H9 (cell line): ENCODE measurements around the gene ANAPC16. TPM values are rescaled to one million over a fixed set of nuclear protein-coding genes. Genes with fewer than 3 reads are reported as not detected.

Experiments used
- DNase-seq: peaks from one replicate; pipeline ENCODE4 v3.0.0-alpha.2; 2017
- H2AFZ ChIP-seq: one replicate; pipeline ENCODE4 v1.6.1; 2013; ENCODE audit warnings: mild to moderate bottlenecking, low read length, control low read depth, moderate library complexity
- H2AK5ac ChIP-seq: 2 replicates; pipeline ENCODE4 v1.6.1; 2013; ENCODE audit warnings: low read length, control low read depth, mixed read lengths; ENCODE audit not compliant: insufficient read length
- H2BK120ac ChIP-seq: one replicate; pipeline ENCODE4 v1.6.1; 2013; ENCODE audit warnings: low read depth, mild to moderate bottlenecking, low read length, control low read depth, inconsistent platforms; ENCODE audit not compliant: poor library complexity, severe bottlenecking
- H2BK12ac ChIP-seq: 2 replicates; pipeline ENCODE4 v1.6.1; 2013; ENCODE audit warnings: low read length, control low read depth, mixed read lengths, low read depth; ENCODE audit not compliant: insufficient read length
- H2BK15ac ChIP-seq: 2 replicates; pipeline ENCODE4 v1.6.1; 2013; ENCODE audit warnings: low read depth, low read length, control low read depth
- H2BK20ac ChIP-seq: one replicate; pipeline ENCODE4 v1.6.1; 2013; ENCODE audit warnings: low read depth, mild to moderate bottlenecking, low read length, control low read depth, inconsistent platforms; ENCODE audit not compliant: poor library complexity, severe bottlenecking
- H2BK5ac ChIP-seq: 2 replicates; pipeline ENCODE4 v1.6.1; 2013; ENCODE audit warnings: low read length, control low read depth, mixed read lengths; ENCODE audit not compliant: insufficient read length
- H3K14ac ChIP-seq: 2 replicates; pipeline ENCODE4 v1.6.1; 2013; ENCODE audit warnings: low read length, control low read depth; ENCODE audit not compliant: insufficient read depth
- H3K18ac ChIP-seq: 2 replicates; pipeline ENCODE4 v1.6.1; 2013; ENCODE audit warnings: low read depth, mild to moderate bottlenecking, mixed read lengths, low read length, control low read depth; ENCODE audit not compliant: insufficient read length
- H3K23ac ChIP-seq: 2 replicates; pipeline ENCODE4 v1.6.1; 2013; ENCODE audit warnings: low read length, control low read depth, mixed read lengths, low read depth; ENCODE audit not compliant: insufficient read length
- H3K23me2 ChIP-seq: 2 replicates; pipeline ENCODE4 v1.6.1; 2013; ENCODE audit warnings: low read depth, mild to moderate bottlenecking, mixed read lengths, low read length, control low read depth; ENCODE audit not compliant: insufficient read length, poor library complexity, severe bottlenecking
- H3K27ac ChIP-seq: 2 replicates; pipeline ENCODE4 v1.5.1; 2013; ENCODE audit warnings: low read length, control low read depth, mixed read lengths, low read depth; ENCODE audit not compliant: insufficient read length
- H3K27me3 ChIP-seq: 2 replicates; pipeline ENCODE4 v1.6.1; 2013; ENCODE audit warnings: low read length, control low read depth, inconsistent platforms; ENCODE audit not compliant: insufficient read depth
- H3K4ac ChIP-seq: 2 replicates; pipeline ENCODE4 v1.6.1; 2013; ENCODE audit warnings: low read depth, mild to moderate bottlenecking, control low read depth, inconsistent platforms, low read length, moderate library complexity
- H3K4me1 ChIP-seq: 2 replicates; pipeline ENCODE4 v1.6.1; 2013; ENCODE audit warnings: low read length, control low read depth, inconsistent platforms; ENCODE audit not compliant: insufficient read depth
- H3K4me2 ChIP-seq: 2 replicates; pipeline ENCODE4 v1.6.1; 2013; ENCODE audit warnings: low read length, control low read depth, mixed read lengths; ENCODE audit not compliant: insufficient read length, insufficient read depth
- H3K56ac ChIP-seq: 2 replicates; pipeline ENCODE4 v1.6.1; 2013; ENCODE audit warnings: low read depth, mild to moderate bottlenecking, mixed read lengths, low read length, control low read depth; ENCODE audit not compliant: insufficient read length
- H3K79me1 ChIP-seq: 2 replicates; pipeline ENCODE4 v1.6.1; 2013; ENCODE audit warnings: low read depth, mild to moderate bottlenecking, moderate library complexity, low read length, control low read depth, inconsistent platforms; ENCODE audit not compliant: insufficient read depth, poor library complexity, severe bottlenecking
- H3K79me2 ChIP-seq: 2 replicates; pipeline ENCODE4 v1.6.1; 2013; ENCODE audit warnings: low read length, control low read depth, inconsistent platforms; ENCODE audit not compliant: insufficient read depth
- H3K9ac ChIP-seq: 2 replicates; pipeline ENCODE4 v1.6.1; 2013; ENCODE audit warnings: low read length, control low read depth, mixed read lengths; ENCODE audit not compliant: insufficient read length; ENCODE audit errors: extremely low read depth
- H3K9me3 ChIP-seq: one replicate; pipeline ENCODE4 v1.6.1; 2013; ENCODE audit warnings: low read depth, low read length, inconsistent platforms; ENCODE audit not compliant: control insufficient read depth
- H3T11ph ChIP-seq: one replicate; pipeline ENCODE4 v1.6.1; 2013; ENCODE audit warnings: mild to moderate bottlenecking, low read length, control low read depth, inconsistent platforms
- H4K20me1 ChIP-seq: one replicate; pipeline ENCODE4 v1.6.1; 2013; ENCODE audit not compliant: control insufficient read depth, insufficient read length, insufficient read depth
- H4K5ac ChIP-seq: 2 replicates; pipeline ENCODE4 v1.6.1; 2013; ENCODE audit warnings: low read depth, mild to moderate bottlenecking, mixed read lengths, low read length, control low read depth; ENCODE audit not compliant: insufficient read length
- H4K8ac ChIP-seq: replicated peaks from 2 replicates; pipeline ENCODE4 v1.6.1; 2013; ENCODE audit warnings: low read length, control low read depth, mixed read lengths, low read depth; ENCODE audit not compliant: insufficient read length
- H4K91ac ChIP-seq: 2 replicates; pipeline ENCODE4 v1.6.1; 2013; ENCODE audit warnings: low read depth, mild to moderate bottlenecking, moderate library complexity, mixed read lengths, low read length, control low read depth; ENCODE audit not compliant: insufficient read length
- H3K27ac Mint-ChIP-seq, 3 experiments: 2 replicates in 2 of 3; 3 replicates in 1 of 3; pipeline ENCODE4 v1.8.0; 2020 to 2021; ENCODE audit warnings: mixed read lengths in 3 of 3, mild to moderate bottlenecking in 1 of 3, moderate library complexity in 1 of 3
- H3K27me3 Mint-ChIP-seq: 2 replicates; pipeline ENCODE4 v1.8.0; 2021; ENCODE audit warnings: low read depth, mild to moderate bottlenecking, moderate library complexity, mixed read lengths
- H3K36me3 Mint-ChIP-seq, 3 experiments: 2 replicates in 2 of 3; 3 replicates in 1 of 3; pipeline ENCODE4 v1.8.0; 2020 to 2021; ENCODE audit warnings: low read depth in 3 of 3, mixed read lengths in 3 of 3; ENCODE audit not compliant: insufficient read depth in 1 of 3
- H3K4me1 Mint-ChIP-seq, 2 experiments: 2 replicates each; pipeline ENCODE4 v1.8.0; 2020; ENCODE audit warnings: mixed read lengths in 2 of 2
- H3K4me3 Mint-ChIP-seq, 2 experiments: 2 replicates in 1 of 2; 3 replicates in 1 of 2; pipeline ENCODE4 v1.8.0; 2020 to 2021; ENCODE audit warnings: mild to moderate bottlenecking in 2 of 2, mixed read lengths in 2 of 2, moderate library complexity in 1 of 2
- H3K9me3 Mint-ChIP-seq, 2 experiments: 2 replicates in 1 of 2; 3 replicates in 1 of 2; pipeline ENCODE4 v1.8.0; 2020; ENCODE audit warnings: mild to moderate bottlenecking in 2 of 2, mixed read lengths in 2 of 2, moderate library complexity in 1 of 2
- WGBS: extraction: QIAGEN DNeasy Blood & Tissue Kit; methylation state at CpG from one replicate; pipeline ENCODE4 v1.1.7; 2013; ENCODE audit warnings: missing lambda C conversion rate, low lambda C conversion rate, mixed read lengths; ENCODE audit not compliant: insufficient read length; ENCODE audit errors: extremely low coverage; 5-methylcytosine and 5-hydroxymethylcytosine counted together
- total RNA-seq: library from RNA; stranded (reverse); gene quantifications from 2 replicates; pipeline ENCODE4 v1.2.1, GENCODE V29; 2021
- TF ChIP-seq, protein P1 (sequence below): fragments of 200-600 bp; sonication (generic); conservative IDR thresholded peaks from 3 replicates; pipeline ENCODE4 v1.8.0; 2021; ENCODE audit warnings: antibody characterized with exemption, mild to moderate bottlenecking

Gene ANAPC16
- total RNA-seq, 1 experiment from 2014 or later = 66.6 TPM

DNA sequence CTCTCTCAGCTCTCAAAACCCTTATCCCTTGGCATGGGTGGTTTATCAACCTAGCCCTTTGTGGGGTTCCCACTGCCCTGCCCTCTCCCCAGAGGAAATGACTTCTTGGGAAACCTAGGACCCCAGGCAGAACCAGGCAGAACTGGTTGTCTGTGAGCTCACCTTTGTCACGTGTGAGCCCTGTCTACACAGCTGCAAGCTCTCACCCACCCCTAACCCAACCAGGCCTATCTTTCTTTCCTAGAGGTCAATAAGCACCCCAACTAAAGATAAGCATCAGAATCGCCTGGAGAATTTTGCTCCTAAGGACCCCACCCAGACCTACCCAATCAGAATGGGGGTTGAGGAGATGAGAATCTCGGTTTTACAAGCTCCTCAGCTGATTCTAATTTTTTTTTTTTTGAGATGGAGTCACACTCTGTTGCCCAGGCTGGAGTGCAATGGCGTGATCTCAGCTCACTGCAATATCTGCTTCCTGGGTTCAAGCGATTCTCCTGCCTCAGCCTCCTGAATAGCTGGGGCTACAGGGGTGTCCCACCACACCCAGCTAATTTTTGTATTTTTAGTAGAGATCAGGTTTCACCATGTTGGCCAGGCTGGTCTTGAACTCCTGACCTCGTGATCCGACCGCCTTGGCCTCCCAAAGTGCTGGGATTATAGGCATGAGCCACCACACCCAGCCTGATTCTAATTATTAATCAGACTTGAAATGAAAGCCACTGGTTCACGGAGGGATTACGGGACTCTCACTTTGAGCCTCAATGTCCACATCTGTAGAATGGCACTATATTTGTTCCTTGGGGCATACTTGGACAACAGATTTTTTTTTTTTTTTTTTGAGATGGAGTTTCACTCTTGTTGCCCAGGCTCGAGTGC is 50.4 kb downstream of the ANAPC16 start:
- H3K4me2 ChIP-seq = no peak overlapping the region
- Mint-ChIP-seq H3K4me3 (no peak overlapping the region), H3K27me3 (peaks cover 4% of the 10 kb centered on the region), H3K4me1 (peaks cover 45 to 53% of the 10 kb centered on the region in 2 experiments), H3K9me3 (no peaks in the 10 kb centered on the region), H3K27ac (peak overlapping the region in 2 of 3 experiments; percentile 75 to 85; a peak in 4 of 7 replicates), H3K36me3 (peaks cover 0 to 3% (median 0%) of the 10 kb centered on the region in 3 experiments; a peak in 1 of 7 replicates)
- peak overlapping the region; percentile 72 for H3K14ac ChIP-seq
- H3K18ac ChIP-seq = peak overlapping the region; percentile 53
- no peak overlapping the region for H3K27ac ChIP-seq
- H3K4me1 ChIP-seq = peaks cover 12% of the 10 kb centered on the region
- no peaks in the 10 kb centered on the region for H3K9me3 ChIP-seq
- no peak overlapping the region for H2AK5ac ChIP-seq
- no peak overlapping the region for H3T11ph ChIP-seq
- H3K56ac ChIP-seq = no peak overlapping the region
- no peaks in the 10 kb centered on the region for H4K20me1 ChIP-seq
- no peak overlapping the region for H2BK5ac ChIP-seq
- H3K79me1 ChIP-seq = no peaks in the 10 kb centered on the region
- peaks cover 3% of the 10 kb centered on the region for H3K23me2 ChIP-seq
- H4K5ac ChIP-seq = no peak overlapping the region
- no peak overlapping the region for H2BK20ac ChIP-seq
- no peak overlapping the region for H3K23ac ChIP-seq
- no peak for DNase-seq
- no peak overlapping the region for H2AFZ ChIP-seq
- no peak overlapping the region for H4K8ac ChIP-seq
- no peak overlapping the region for H3K9ac ChIP-seq
- TF ChIP-seq, protein P1, sequence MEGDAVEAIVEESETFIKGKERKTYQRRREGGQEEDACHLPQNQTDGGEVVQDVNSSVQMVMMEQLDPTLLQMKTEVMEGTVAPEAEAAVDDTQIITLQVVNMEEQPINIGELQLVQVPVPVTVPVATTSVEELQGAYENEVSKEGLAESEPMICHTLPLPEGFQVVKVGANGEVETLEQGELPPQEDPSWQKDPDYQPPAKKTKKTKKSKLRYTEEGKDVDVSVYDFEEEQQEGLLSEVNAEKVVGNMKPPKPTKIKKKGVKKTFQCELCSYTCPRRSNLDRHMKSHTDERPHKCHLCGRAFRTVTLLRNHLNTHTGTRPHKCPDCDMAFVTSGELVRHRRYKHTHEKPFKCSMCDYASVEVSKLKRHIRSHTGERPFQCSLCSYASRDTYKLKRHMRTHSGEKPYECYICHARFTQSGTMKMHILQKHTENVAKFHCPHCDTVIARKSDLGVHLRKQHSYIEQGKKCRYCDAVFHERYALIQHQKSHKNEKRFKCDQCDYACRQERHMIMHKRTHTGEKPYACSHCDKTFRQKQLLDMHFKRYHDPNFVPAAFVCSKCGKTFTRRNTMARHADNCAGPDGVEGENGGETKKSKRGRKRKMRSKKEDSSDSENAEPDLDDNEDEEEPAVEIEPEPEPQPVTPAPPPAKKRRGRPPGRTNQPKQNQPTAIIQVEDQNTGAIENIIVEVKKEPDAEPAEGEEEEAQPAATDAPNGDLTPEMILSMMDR = no peak
- H3K27me3 ChIP-seq = no peaks in the 10 kb centered on the region
- H4K91ac ChIP-seq = no peak overlapping the region
- no CpG with 5 or more reads among the region's 11 CpGs for WGBS
- no peak overlapping the region for H2BK15ac ChIP-seq
- H2BK12ac ChIP-seq = no peak overlapping the region
- no peaks in the 10 kb centered on the region for H3K79me2 ChIP-seq
- no peak overlapping the region for H2BK120ac ChIP-seq
- no peak overlapping the region for H3K4ac ChIP-seq
